ENCODE measurements around the gene TCTA.

DNA sequence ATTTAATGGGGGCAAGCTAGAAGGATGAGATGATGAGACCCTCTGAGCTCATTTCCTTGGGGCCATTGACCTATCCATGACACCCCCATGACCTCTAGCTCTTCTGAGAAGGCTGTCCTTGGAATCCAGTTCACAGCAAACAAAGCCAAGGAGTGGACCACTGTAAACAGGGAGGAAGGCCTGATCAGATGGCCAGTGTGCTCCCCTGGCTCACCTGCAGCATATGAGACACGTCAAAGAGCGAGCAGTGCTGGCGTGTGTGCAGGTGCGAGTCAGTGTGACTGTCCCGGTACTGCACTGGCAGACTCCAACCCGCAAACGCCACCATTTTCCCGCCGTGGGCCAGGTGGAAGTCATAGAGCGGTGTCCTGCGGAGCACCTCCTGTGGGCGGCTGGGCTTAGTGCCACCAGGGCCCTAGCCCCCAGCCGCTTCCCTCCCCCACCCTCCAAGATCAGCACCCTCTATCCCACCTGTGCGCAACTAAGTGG, 9.7 kb downstream of the TCTA start:
- TF ChIP-seq, protein P1, sequence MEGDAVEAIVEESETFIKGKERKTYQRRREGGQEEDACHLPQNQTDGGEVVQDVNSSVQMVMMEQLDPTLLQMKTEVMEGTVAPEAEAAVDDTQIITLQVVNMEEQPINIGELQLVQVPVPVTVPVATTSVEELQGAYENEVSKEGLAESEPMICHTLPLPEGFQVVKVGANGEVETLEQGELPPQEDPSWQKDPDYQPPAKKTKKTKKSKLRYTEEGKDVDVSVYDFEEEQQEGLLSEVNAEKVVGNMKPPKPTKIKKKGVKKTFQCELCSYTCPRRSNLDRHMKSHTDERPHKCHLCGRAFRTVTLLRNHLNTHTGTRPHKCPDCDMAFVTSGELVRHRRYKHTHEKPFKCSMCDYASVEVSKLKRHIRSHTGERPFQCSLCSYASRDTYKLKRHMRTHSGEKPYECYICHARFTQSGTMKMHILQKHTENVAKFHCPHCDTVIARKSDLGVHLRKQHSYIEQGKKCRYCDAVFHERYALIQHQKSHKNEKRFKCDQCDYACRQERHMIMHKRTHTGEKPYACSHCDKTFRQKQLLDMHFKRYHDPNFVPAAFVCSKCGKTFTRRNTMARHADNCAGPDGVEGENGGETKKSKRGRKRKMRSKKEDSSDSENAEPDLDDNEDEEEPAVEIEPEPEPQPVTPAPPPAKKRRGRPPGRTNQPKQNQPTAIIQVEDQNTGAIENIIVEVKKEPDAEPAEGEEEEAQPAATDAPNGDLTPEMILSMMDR (IDR thresholded peaks at IDR 0.05; ENCODE audit: low read depth, low read length) = no peak
- no peak for TF ChIP-seq POLR2A (IDR thresholded peaks at IDR 0.05; ENCODE audit: extremely low read depth, insufficient read length)
- TF ChIP-seq, protein P2, sequence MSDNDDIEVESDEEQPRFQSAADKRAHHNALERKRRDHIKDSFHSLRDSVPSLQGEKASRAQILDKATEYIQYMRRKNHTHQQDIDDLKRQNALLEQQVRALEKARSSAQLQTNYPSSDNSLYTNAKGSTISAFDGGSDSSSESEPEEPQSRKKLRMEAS (IDR thresholded peaks at IDR 0.05; ENCODE audit: low read depth, low read length) = no peak

All from NB4 (cell line).